PC-9 (cell line): ENCODE measurements around the gene DNAJB12.

Experiments
- EZH2 ChIP-seq: fragments of 200-600 bp; sonication (generic); IDR thresholded peaks from 2 replicates; pipeline ENCODE4 v1.8.0; 2017; ENCODE audit warnings: antibody characterized with exemption, low read depth
- TF ChIP-seq, protein P1 (sequence below): fragments of 200-600 bp; sonication (generic); conservative IDR thresholded peaks from 2 replicates; pipeline ENCODE4 v1.6.1; 2017; ENCODE audit warnings: mixed run types, antibody characterized with exemption, mild to moderate bottlenecking, moderate library complexity

DNA sequence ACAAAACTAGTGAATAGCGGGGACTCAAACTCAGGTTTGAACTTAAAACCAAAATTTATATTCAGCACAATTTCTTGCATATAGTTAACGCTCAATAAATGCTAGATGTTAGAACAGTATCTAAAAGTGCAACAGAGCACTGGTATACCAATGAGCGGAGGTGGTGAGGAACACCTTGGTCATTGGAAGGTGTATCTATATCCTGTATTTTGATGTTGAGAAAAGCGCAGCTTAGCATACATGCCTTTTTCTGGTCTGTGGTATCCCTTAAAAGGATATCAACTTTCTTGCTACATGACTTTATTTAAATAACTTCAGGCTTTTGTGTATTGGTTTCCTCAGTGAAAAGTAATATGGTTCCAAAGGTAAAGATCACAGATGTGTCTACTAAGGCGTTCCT, 33.3 kb upstream of the DNAJB12 start:
- TF ChIP-seq, protein P1, sequence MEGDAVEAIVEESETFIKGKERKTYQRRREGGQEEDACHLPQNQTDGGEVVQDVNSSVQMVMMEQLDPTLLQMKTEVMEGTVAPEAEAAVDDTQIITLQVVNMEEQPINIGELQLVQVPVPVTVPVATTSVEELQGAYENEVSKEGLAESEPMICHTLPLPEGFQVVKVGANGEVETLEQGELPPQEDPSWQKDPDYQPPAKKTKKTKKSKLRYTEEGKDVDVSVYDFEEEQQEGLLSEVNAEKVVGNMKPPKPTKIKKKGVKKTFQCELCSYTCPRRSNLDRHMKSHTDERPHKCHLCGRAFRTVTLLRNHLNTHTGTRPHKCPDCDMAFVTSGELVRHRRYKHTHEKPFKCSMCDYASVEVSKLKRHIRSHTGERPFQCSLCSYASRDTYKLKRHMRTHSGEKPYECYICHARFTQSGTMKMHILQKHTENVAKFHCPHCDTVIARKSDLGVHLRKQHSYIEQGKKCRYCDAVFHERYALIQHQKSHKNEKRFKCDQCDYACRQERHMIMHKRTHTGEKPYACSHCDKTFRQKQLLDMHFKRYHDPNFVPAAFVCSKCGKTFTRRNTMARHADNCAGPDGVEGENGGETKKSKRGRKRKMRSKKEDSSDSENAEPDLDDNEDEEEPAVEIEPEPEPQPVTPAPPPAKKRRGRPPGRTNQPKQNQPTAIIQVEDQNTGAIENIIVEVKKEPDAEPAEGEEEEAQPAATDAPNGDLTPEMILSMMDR = no peak
- TF ChIP-seq EZH2 = no peak
